HG03108 (cell line): ENCODE measurements around the gene DCAF17.
"Not testable (repeated sequence)": the region's sequence is repeated elsewhere in the genome, so short reads cannot be mapped to it uniquely, and the experiment has no call there.

ENCODE experiments used
- ATAC-seq: cut with Tn5 transposase; IDR thresholded peaks from one replicate; pipeline ENCODE4 v1.9.1; 2021; ENCODE audit warnings: moderate library complexity; ENCODE audit not compliant: unreplicated experiment

The DCAF17 gene

GRCh38 chr2:171512683-171513195, 78.7 kb downstream of the DCAF17 start:
- ATAC-seq = no peak

DNA sequence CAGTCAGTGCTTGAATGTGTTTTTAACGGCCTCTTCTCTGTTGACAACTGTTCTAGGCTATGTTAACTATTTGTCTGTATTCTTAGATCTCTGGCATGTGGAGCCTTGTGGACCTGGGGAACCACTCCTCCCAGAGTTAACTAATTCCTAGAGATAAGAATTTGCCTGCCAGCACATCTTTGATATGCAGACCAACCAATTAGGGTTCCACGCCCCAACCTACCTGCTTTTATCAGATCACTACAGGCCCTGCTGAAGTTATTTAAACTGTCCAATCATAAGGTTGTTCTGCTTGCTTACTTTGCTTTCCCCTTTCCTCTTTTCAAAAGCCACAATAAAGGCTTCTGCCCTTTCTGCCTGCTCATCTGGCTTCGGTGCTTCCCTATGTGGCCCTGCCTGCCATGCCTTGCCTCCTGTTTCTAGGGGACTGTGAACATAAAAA, 79.7 kb downstream of the DCAF17 start:
- no peak for ATAC-seq

DNA sequence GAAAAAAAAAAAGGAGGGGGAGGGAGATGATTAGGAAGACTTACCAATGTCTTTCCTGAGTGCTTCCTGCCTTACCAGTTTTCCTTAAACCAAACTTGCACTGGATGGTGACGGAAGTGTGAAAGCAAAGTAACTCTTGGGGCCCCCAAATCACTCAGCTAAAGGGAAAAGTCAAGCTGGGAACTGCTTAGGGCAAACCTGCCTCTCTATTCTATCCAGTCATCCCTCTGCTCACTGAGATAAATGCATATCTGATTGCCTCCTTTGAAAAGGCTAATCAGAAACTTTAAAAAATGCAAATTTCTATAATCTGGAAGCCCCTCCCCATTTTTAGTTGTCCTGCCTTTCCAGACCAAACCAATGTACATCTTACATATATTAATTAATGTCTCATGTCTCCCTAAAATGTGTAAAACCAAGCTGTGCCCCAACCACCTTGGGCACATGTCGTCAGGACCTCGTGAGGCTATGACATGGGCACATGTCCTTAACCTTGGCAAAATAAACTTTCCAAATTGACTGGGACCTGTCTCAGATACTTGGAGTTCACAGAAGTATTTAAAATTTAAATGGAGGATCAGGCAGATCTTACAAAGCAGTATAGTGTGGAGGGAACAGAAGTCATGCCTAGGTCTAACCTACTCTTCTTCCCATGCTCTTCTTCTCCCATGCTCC, 81.0 kb downstream of the DCAF17 start:
- no peak for ATAC-seq

- ATAC-seq = no peak
Measured at GRCh38 chr2:171515672-171516298, 81.8 kb downstream of the DCAF17 start.

DNA sequence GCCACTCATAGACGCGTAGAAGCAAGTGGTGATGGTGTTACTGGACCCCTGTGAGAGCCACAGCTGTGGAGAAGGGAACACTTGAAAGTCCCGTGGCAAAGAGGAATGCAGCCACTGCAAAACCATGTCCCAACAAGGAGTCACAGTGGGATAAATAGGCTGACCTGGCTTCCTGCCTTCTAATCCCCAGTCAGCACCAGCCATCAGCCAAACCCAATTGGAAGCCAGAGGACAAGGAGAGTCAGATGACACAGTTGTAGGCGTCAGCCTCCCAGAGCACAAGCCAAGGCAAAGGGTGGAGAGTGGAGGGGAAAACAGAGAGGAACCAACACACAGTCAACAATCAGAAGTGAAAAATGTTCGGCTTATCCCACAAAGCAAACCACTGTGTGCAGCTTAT, 82.8 kb downstream of the DCAF17 start:
- ATAC-seq = no peak

- no peak for ATAC-seq
Measured at GRCh38 chr2:171520471-171520870, 86.4 kb downstream of the DCAF17 start.

GRCh38 chr2:171521361-171522051, 87.5 kb downstream of the DCAF17 start:
- no peak for ATAC-seq

DNA sequence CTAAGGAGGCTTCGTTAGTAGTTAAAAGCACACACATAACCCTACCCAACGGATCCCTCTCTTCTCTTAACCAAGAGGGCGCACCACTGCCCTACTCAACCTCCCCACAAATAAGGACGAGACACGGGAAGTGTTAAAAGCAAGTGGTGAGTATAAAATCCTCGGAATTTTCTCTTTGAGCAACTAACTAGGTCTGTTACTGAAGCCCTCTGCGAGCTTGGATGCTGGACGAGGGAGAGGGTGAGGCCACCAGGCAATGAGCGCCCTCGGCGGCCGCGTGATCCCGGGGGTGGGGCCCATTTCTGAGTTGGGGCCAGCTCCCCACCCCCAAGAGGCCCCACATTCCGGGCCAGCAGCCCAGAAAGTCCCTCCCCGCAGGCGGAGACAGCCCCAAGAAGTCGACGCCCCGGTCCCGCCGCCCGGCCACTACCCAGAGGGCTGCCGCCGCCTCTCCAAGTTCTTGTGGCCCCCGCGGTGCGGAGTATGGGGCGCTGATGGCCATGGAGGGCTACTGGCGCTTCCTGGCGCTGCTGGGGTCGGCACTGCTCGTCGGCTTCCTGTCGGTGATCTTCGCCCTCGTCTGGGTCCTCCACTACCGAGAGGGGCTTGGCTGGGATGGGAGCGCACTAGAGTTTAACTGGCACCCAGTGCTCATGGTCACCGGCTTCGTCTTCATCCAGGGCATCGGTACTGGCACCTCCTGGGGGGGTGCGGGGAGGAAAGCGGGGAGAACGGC, 88.2 kb downstream of the DCAF17 start, which contains the start of gene CYBRD1:
TSS of gene CYBRD1 (plus strand) at position 423 of the 736 bp plus-strand sequence. CDS start at position 495, 72 bp downstream.
- peak; percentile 34 for ATAC-seq

DNA sequence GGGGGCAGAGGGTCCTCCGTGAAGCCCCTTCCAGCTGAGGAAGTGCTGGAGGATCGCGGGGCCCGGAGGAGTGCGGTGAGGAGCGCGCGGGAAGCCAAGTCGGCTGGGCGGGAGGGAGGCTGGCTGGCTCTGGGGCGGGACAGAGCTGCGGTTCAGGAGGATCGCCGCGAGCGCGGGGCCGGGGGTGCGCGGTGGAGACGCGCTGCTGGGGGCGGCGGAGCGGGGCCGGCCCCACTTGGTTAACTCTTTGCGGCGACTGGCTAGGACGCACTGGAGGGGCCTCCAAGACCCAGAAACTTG, 88.7 kb downstream of the DCAF17 start:
- no peak for ATAC-seq

DNA sequence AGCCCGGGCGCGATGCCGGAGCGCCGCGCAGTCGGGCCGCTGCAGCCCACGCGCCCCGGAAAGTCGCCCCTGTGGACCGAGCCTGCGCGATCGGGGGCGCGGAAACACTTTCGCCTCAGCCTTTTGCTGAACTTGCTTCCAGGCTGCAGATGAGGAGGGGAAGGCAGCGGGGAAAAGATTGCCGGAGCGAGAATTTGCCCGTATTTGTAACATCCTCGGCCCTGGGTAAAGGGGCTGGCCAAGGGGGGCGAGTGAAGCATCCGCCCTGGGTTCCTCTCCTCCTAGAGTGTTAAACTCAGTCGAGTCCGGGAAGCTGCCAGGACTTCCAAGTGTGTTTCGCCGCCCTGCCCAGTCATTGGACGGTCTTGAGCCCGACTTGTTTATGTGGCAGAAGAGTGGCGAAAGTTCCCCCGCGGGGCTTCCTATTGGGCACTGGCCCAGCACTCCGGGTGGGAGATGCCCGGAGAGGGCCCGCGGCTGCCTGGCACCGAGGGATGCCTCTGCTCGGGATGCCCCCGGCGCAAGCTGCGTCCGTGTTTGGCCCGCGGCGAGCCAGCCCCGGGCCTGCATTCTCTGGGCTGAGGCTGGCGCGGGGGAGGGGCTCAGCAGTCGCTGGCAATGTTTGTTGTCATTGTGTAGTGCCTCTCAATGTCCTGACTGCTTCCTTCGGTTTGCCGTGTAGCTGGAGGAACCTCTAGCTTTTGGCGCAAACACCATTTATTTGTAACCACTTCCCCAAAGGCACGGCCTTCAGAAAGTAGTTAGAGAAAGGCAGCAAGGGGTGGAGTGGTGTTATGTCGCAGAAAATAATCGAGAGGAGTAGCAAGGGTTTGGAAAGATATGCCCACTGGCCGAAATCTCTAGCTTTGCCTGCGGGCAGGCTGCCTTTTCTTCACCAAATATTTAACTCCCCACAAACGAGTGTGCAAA, 89.3 kb downstream of the DCAF17 start:
- peak; percentile 34 for ATAC-seq

- no peak for ATAC-seq
Measured at GRCh38 chr2:171524018-171524401, 90.0 kb downstream of the DCAF17 start.

- no peak for ATAC-seq
Measured at GRCh38 chr2:171529914-171530313, 95.9 kb downstream of the DCAF17 start.

DNA sequence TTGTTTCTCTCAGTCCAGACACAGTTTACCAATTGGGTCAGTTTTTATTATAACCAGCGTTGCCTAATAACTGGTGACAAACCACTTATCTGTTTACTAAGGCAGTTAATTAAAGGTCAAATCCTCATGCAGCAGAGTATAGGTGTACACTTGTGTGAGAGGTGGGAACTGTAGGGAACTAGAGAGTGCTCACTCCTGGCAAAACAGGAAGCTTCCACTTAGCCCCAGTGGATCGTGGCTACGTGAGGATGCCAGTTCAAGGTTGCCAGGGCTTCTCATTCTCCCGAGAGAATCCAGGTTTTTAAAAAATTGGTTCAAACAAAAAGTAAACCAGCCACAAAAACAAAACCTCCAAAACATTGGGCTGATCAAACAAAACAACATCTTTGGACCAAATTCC, 96.4 kb downstream of the DCAF17 start:
- no peak for ATAC-seq

- ATAC-seq = not testable (repeated sequence)
Measured at GRCh38 chr2:171530859-171531258, 96.8 kb downstream of the DCAF17 start.

DNA sequence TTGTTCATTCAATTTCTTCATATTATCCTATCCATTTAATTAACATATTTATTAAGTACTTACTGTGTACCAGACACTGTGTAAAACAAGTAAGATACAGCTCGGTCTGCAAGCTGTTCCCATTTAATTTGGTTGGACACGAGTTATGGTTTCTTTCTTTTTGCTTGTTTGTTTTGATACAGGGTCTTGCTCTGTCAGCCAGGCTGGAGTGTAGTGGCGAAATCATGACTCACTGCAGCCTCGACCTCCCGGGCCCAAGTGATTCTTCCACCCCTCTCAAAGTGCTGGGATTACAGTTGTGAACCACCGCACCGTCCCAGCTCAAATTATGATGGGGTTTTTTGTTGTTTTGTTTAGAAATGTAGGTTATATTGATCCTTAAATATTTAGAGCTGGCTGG, 97.3 kb downstream of the DCAF17 start:
- no peak for ATAC-seq

- no peak for ATAC-seq
Measured at GRCh38 chr2:171531836-171532450, 97.9 kb downstream of the DCAF17 start.

DNA sequence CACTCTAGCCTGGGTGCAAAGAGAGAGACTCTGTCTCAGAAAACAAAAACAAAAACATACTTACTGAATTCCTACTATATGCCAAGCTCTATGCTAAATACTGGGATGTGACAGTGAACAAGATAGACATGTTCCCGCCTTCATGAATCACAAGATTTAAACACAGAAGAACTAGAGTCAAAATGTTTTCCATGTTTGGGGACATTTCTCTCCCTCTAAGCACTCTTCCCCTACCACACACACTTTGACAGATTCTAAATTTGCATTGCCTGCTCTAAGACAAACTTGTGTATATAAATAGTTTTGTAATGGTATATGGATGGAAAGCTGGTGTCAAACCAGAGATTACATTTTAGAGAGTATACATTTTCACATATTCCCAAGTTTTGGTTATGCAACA, 99.3 kb downstream of the DCAF17 start:
- no peak for ATAC-seq
